Panc1 (cell line): ENCODE measurements around the gene CHD6. TPM values are rescaled to one million over a fixed set of nuclear protein-coding genes. Genes with fewer than 3 reads are reported as not detected.

Source experiments
- ATAC-seq: fragments of 200-7000 bp; cut with Tn5 transposase; 2 replicates; pipeline ENCODE4 v1.9.1; 2020; ENCODE audit warnings: mild to moderate bottlenecking, moderate library complexity
- BruUV-seq: library from RNA; stranded (reverse); fragments of 400-500 nt; replicated peaks from 2 replicates; lab custom pipeline; 2021; lab: Mats Ljungman, UMichigan
- CTCF ChIA-PET: fragments of 300-600 bp; sonication (Branson Sonifier 250); formaldehyde crosslinking; loops from one replicate; lab custom pipeline; 2022; ENCODE audit warnings: antibody characterized with exemption; lab: Charles Lee
- POLR2A ChIA-PET: fragments of 300-600 bp; sonication (Branson Sonifier 250); formaldehyde crosslinking; loops from one replicate; lab custom pipeline; 2022; ENCODE audit warnings: antibody characterized with exemption; lab: Charles Lee
- DNase-seq: peaks from one replicate; pipeline ENCODE4 v3.0.0-alpha.2; 2010; ENCODE audit warnings: low read depth, low spot score
- H3K27ac ChIP-seq: 2 replicates; pipeline ENCODE4 v1.5.1; 2011; ENCODE audit warnings: mild to moderate bottlenecking, low read length, inconsistent platforms
- H3K27me3 ChIP-seq: fragments of 200-500 bp; sonication (Bioruptor generic); 2 replicates; pipeline ENCODE4 v1.6.0; 2014; ENCODE audit warnings: low read length, inconsistent platforms; ENCODE audit not compliant: control insufficient read depth, insufficient read depth
- H3K36me3 ChIP-seq: fragments of 200-500 bp; sonication (Bioruptor generic); 2 replicates; pipeline ENCODE4 v1.5.1; 2014; ENCODE audit warnings: inconsistent platforms, mild to moderate bottlenecking, low read length, moderate library complexity; ENCODE audit not compliant: control insufficient read depth, insufficient read depth
- H3K4me1 ChIP-seq: 2 replicates; pipeline ENCODE4 v1.5.1; 2011; ENCODE audit warnings: inconsistent platforms, mild to moderate bottlenecking, low read length, moderate library complexity; ENCODE audit not compliant: control insufficient read depth, insufficient read depth
- H3K4me3 ChIP-seq, 2 experiments: 2 replicates each; pipeline ENCODE4 v1.5.1; 2011 to 2012; ENCODE audit warnings: low read depth in 2 of 2, low read length in 2 of 2, mild to moderate bottlenecking in 2 of 2, inconsistent platforms in 1 of 2, moderate library complexity in 1 of 2
- H3K9me3 ChIP-seq: fragments of 200-500 bp; sonication (Bioruptor generic); 2 replicates; pipeline ENCODE4 v1.5.1; 2014; ENCODE audit warnings: low read depth, mild to moderate bottlenecking, inconsistent platforms, low read length, moderate library complexity; ENCODE audit not compliant: control insufficient read depth, insufficient read depth
- POLR2AphosphoS5 ChIP-seq: IDR thresholded peaks from 2 replicates; pipeline ENCODE4 v1.6.1; 2012; ENCODE audit warnings: mild to moderate bottlenecking, low read depth, low read length, moderate library complexity
- SIN3A ChIP-seq: IDR thresholded peaks from 2 replicates; pipeline ENCODE4 v1.6.1; 2012; ENCODE audit warnings: low read depth, mild to moderate bottlenecking, low read length, moderate library complexity, borderline replicate concordance; ENCODE audit not compliant: insufficient read depth
- TCF7L2 ChIP-seq: IDR thresholded peaks from 2 replicates; pipeline ENCODE4 v1.6.1; 2011; ENCODE audit warnings: mild to moderate bottlenecking, low read depth, low read length, inconsistent platforms
- in situ Hi-C: cut with HindIII; loops from 2 replicates; pipeline ENCODE4 v1.10.0; 2016; ENCODE audit warnings: low sequenced_read_pairs, low pct_unique_long_range_greater_than_20kb
- intact Hi-C: fragments of 100-400 bp; cut with micrococcal nuclease; formaldehyde crosslinking; loops from one replicate; pipeline ENCODE4 v1.10.0; 2022; ENCODE audit not compliant: unreplicated experiment
- total RNA-seq: library from RNA; stranded (reverse); gene quantifications from one replicate; pipeline ENCODE4 v1.2.1, GENCODE V29; 2021; ENCODE audit not compliant: unreplicated experiment
- TF ChIP-seq, protein P1 (sequence below): fragments of 450-650 bp; IDR thresholded peaks from 2 replicates; pipeline ENCODE4 v1.5.1; 2017; ENCODE audit warnings: mild to moderate bottlenecking
- TF ChIP-seq, protein P2 (sequence below), 2 experiments: IDR thresholded peaks; 2 replicates each; pipeline ENCODE4 v1.6.1; 2011 to 2012; ENCODE audit warnings: low read depth in 2 of 2, control low read depth in 1 of 2, low read length in 1 of 2, mild to moderate bottlenecking in 1 of 2, moderate library complexity in 1 of 2; ENCODE audit not compliant: insufficient read depth in 1 of 2

The CHD6 gene
- total RNA-seq, 1 experiment from 2014 or later: 21.3 TPM

DNA sequence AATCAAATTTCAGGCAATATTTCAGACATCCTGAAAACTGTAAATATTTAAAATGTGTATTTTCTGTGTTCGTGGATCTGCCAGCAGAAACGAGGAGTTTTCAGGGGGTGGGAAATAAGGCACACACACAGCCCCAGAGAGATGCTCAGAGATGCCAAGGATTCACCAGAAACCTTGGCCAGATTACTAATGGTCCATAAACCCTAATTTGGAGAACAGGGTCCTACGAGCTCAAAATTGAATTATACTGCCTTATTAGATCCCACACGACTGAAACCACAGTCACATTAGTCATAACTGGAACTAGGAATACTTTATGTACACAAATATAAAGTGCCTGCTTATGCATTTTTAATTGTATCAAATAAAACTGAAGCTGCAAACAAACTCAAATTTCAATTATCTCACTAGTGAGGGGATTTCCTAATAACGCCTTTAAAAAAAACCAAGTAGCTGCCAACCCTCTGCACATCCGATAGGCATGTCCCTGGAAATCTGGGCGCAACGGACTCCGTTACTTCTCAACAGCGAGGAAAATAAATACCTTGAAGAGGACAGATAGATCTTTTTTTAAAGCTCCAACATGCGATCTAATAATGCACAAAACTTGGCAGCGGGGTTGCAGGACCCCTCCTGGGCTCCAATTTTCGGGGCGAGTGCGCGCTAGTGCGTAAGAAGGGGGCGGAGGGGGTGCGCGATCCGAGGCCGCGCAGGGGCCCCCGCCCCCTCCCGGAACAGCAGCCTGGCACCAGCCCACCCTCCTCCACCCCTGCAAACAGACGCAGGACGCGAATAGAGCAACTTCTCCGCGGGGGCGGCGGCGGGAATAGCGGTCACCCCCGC, 897 bp downstream of the CHD6 start:
- in situ Hi-C loops: no loop called here
- POLR2A ChIA-PET: no interaction called here
- peak; percentile 48 for ATAC-seq

DNA sequence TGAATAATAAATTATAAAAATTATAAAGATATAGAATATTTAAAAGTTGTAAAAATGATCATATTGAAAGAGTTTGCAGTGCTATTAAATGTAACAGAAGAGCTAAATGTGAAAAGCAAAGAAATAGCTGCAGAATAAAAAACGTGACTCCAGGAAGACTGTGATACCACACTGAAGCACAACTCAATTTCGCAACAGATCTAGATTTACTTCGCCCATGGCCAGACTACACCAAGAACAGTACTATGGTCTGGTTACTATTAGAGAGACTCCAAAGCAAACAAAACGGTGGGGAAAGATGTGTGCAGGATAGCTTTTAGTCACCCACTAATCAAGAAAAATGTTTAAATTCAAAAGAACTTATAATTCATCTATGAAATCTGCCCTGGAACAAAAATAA, 1.9 kb downstream of the CHD6 start:
- BruUV-seq: no TSS peak
- Histone ChIP-seq H3K4me1 (peaks cover 29% of the 10 kb centered on the region), H3K9me3 (no peaks in the 10 kb centered on the region), H3K4me3 (peak overlapping the region in 1 of 2 experiments; percentile 80; a peak in 1 of 4 replicates), H3K27ac (no peak overlapping the region; the same call in 1 of the 2 replicates), H3K27me3 (no peaks in the 10 kb centered on the region), H3K36me3 (no peaks in the 10 kb centered on the region; the same call in 1 of the 2 replicates)
- ATAC-seq: no peak
- TF ChIP-seq POLR2AphosphoS5 (no peak), TCF7L2 (no peak), SIN3A (no peak)
- intact Hi-C loops: no loop called here
- in situ Hi-C loops: no loop called here
- DNase-seq: no peak
- ChIA-PET CTCF (no interaction called here), POLR2A (interaction anchor here (0.6 kb wide), 1 partner anchor 86 kb away, joined by 3 read pairs; no protein-coding TSS in a partner anchor)

More for the DNA sequence above, 897 bp downstream of the CHD6 start:
- CTCF ChIA-PET: interaction anchor here (0.5 kb wide), 1 partner anchor 150 kb away, joined by 11 read pairs; no protein-coding TSS in a partner anchor
- H3K27me3 ChIP-seq: peaks cover 3% of the 10 kb centered on the region; the same call in 1 of the 2 replicates
- H3K4me3 ChIP-seq: peak overlapping the region; percentile 79 to 80
- TF ChIP-seq, protein P1, sequence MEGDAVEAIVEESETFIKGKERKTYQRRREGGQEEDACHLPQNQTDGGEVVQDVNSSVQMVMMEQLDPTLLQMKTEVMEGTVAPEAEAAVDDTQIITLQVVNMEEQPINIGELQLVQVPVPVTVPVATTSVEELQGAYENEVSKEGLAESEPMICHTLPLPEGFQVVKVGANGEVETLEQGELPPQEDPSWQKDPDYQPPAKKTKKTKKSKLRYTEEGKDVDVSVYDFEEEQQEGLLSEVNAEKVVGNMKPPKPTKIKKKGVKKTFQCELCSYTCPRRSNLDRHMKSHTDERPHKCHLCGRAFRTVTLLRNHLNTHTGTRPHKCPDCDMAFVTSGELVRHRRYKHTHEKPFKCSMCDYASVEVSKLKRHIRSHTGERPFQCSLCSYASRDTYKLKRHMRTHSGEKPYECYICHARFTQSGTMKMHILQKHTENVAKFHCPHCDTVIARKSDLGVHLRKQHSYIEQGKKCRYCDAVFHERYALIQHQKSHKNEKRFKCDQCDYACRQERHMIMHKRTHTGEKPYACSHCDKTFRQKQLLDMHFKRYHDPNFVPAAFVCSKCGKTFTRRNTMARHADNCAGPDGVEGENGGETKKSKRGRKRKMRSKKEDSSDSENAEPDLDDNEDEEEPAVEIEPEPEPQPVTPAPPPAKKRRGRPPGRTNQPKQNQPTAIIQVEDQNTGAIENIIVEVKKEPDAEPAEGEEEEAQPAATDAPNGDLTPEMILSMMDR: no peak
- TF ChIP-seq POLR2AphosphoS5 (no peak), SIN3A (no peak), TCF7L2 (no peak)
- TF ChIP-seq, protein P2, sequence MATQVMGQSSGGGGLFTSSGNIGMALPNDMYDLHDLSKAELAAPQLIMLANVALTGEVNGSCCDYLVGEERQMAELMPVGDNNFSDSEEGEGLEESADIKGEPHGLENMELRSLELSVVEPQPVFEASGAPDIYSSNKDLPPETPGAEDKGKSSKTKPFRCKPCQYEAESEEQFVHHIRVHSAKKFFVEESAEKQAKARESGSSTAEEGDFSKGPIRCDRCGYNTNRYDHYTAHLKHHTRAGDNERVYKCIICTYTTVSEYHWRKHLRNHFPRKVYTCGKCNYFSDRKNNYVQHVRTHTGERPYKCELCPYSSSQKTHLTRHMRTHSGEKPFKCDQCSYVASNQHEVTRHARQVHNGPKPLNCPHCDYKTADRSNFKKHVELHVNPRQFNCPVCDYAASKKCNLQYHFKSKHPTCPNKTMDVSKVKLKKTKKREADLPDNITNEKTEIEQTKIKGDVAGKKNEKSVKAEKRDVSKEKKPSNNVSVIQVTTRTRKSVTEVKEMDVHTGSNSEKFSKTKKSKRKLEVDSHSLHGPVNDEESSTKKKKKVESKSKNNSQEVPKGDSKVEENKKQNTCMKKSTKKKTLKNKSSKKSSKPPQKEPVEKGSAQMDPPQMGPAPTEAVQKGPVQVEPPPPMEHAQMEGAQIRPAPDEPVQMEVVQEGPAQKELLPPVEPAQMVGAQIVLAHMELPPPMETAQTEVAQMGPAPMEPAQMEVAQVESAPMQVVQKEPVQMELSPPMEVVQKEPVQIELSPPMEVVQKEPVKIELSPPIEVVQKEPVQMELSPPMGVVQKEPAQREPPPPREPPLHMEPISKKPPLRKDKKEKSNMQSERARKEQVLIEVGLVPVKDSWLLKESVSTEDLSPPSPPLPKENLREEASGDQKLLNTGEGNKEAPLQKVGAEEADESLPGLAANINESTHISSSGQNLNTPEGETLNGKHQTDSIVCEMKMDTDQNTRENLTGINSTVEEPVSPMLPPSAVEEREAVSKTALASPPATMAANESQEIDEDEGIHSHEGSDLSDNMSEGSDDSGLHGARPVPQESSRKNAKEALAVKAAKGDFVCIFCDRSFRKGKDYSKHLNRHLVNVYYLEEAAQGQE (IDR thresholded peaks at IDR 0.05; ENCODE audit: insufficient read depth in 1 of 2, low read depth in 2 of 2, low read length in 1 of 2): no peak
- H3K9me3 ChIP-seq: no peaks in the 10 kb centered on the region
- no peak for DNase-seq
- H3K27ac ChIP-seq: peak overlapping the region; percentile 83
- BruUV-seq: TSS peak; percentile 54
- H3K36me3 ChIP-seq: no peaks in the 10 kb centered on the region; the same call in 1 of the 2 replicates
- intact Hi-C loops: no loop called here
- H3K4me1 ChIP-seq: peaks cover 29% of the 10 kb centered on the region
